ENCODE results near the gene PKP1.

- TF ChIP-seq EZH2phosphoT487 (IDR thresholded peaks at IDR 0.05; ENCODE audit: low read length), result no peak
- TF ChIP-seq CTCF (IDR thresholded peaks at IDR 0.05; ENCODE audit: low read length), result no peak
These were observed 94.3 kb downstream of the PKP1 start, which contains the start of gene TNNT2 for GRCh38 chr1:201377611-201378092.

All from MM.1S (cell line).